ENCODE measurements around the gene NAP1L1.

Gene NAP1L1

DNA sequence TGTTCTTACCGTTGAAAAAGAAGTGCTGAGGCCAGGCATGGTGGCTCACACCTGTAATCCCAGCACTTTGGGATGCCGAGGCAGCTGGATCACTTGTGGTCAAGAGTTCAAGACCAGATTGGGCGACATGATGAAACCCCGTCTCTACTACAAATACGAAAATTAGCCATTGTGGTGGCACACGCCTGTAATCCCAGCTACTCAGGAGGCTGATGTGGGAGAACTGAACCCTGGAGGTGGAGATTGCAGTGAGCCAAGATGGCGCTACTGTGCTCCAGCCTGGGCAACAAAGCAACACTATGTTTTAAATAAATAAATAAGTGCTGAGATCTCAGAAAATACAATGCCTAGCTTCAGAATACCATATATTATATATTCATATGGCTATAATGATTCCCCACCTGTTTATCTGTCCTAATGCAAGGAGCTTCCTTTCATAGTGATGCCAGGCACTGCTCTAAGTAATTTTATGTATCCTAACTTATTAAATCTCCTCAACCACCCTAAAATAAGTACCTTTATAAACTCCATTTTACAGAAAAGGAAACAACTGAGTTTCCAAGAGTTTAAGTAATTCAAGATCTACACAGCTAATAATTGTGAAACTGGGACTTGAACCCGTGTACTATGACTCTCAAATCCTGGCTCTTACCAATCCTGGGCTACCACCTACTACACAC is 60.2 kb downstream of the NAP1L1 start:
- FAIRE-seq, result no peak
- DNase-seq (ENCODE audit: insufficient read length, low spot score), result no peak

DNA sequence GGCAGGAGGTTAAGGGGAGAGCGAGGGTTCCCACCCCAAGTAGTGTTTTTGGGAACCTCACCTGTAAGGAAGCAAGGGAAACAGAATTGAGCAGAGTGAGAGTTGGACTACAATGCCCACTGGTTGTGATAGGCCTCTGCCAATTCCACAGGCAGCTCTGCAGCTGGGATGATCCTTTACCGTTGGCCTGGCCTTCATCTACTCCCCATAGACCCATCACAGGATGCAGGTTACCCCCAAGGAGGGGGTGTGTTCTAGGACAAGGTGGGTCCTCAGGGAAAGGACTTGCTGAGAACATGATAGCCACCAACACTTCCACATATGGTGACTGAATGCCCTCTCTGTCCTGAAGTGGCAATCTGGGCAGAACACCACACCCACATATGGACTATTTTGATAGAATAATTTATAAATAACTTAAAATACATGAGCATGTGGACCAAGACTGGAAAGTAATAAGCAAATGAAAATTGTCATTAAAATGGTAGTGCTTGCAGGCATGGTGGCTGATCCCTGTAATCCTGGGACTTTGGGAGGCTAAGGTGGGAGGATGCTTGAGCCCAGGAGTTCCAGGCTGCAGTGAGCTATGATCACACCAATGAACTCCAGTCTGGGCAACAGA is 61.3 kb downstream of the NAP1L1 start:
- DNase-seq (ENCODE audit: insufficient read length, low spot score) (no peak), FAIRE-seq (no peak)

DNA sequence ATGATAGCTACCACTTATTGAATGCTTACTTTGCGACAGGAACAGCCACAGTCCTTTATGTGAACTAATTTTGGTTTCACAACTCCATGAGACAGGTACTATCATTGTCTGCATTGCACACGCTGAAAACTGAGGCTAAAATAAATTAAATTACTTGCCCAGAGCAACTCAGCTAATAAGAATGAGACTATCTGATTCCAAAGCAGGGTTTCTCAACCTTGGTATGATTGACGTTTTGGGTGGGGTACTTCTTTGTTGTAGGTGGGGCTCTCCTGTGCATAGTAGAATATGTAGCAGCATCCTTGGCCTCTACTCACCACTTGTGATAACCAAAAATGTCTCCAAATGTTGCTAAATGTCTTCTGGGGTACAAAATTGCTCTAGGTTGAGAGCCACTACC is 62.0 kb downstream of the NAP1L1 start:
- DNase-seq (ENCODE audit: insufficient read length, low spot score) (no peak), FAIRE-seq (no peak)

DNA sequence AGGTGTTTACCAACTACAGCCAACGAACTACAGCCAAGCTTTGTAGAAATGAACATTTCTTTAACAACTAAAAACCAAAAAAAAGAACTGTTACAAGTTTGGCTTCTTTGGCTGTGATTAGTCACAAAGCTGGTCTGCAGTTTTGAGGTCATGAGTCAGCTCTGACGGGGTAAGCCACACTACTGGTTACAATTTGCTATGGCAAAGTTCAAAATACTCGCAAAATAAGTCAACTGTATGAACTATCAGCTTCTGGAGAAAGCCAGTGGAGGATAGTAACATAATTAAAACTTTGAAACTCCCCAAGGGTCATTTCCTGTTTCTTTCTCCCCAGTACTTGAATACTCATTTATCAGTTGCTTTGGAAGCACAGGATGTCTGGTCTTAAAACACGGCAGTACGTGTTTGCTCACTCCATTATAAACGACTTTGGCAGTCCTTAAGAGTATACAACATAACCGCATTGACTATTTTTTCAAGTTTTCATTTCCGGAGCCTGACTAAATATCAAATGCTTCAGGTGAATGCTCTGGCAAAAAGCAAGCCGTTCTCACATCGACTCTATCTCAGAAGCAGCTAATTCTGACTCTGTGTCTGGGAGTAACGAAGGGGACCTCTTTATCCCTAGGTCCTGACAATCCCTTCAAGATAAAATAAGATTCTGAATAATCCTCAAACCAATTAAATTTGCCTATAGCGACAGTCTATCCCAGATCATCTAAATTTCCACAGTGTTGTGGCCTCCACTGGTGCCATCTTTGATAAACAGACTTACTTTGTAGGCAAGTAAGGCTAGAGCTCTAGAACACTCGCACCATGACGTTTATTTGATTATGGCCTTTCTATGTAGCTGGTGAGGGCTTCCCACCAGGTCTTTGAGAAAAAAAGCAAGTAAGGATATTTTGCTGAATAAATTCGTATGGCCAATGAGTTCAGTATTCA is 63.5 kb downstream of the NAP1L1 start:
- no peak for FAIRE-seq
- DNase-seq (ENCODE audit: insufficient read length, low spot score), result no peak

DNA sequence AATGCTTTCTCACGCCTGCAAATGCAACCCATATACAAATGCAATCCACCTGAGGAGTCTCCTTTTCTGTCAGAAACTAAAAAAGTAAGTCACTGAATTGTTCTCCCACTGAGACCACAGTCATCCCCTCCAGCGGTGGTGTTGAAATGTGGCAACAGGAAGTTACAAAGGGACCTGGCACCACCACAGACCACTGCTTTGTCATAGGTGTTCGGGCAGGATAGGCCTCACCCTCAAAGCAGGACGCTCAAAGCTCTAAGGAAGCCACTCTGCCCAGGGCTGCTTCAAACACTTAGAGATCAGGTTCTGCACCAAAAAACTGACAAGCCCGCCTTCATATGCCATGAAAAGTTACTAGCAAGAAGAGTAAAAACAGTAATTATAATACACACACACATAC is 64.2 kb downstream of the NAP1L1 start:
- FAIRE-seq (no peak), DNase-seq (ENCODE audit: insufficient read length, low spot score) (no peak)

DNA sequence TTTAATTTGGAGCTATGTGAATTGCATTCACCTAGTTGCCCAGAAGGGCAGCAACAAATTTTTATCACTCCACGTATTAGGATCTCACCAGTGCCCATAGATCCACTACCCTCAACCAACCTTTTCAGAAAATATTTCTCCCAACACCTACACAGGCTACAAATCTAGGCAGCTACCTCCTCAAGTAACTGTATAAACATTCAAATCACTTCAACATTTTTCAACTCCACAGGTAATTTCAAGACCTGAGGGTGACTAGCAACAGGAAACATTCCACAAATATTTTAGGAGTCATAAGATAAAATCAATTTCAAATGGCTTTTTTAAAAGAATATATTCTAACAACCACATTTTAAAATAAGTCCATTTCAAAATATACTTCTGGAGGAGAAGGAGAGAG is 65.8 kb downstream of the NAP1L1 start:
- DNase-seq (ENCODE audit: insufficient read length, low spot score) (no peak), FAIRE-seq (no peak)

DNA sequence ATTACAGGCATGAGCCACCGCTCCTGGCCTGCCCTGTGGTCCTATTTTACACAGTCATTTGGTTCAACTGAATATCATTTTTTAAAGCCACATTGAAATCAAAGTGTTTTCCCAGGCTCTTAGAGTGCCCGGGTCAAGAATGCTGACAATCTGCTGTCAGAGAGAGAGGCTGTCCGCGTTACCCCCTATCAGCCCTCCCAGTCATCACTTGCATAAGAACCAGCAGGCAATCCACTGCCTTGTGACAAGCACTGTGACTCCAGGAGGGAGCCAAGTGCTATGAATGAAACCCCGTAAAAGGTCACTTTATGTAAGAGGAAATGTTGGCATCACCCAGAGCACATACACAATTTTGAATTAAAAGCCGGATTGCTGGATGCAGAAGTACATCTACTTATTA is 66.4 kb downstream of the NAP1L1 start:
- FAIRE-seq (no peak), DNase-seq (ENCODE audit: insufficient read length, low spot score) (no peak)

DNA sequence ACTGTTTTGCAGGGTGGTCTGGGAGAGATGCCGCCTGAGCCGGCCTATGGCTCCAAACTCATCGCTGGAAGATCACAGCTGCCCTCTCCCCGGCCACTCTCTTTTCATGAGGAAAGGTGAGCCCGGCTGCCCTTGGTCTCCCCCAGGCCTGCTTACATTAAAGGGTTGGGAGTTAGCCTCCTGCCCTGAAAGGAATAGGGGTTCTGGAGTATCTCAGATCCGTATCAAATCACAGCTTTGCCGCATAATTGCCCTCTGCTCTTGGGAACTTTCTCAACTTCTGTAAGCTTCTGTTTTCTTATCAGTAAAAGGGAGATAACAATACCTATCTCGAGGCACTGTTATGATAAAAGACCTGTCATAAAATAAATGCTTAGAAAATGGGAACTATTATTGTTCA is 70.5 kb downstream of the NAP1L1 start:
- DNase-seq (ENCODE audit: insufficient read length, low spot score) (no peak), FAIRE-seq (no peak)

DNA sequence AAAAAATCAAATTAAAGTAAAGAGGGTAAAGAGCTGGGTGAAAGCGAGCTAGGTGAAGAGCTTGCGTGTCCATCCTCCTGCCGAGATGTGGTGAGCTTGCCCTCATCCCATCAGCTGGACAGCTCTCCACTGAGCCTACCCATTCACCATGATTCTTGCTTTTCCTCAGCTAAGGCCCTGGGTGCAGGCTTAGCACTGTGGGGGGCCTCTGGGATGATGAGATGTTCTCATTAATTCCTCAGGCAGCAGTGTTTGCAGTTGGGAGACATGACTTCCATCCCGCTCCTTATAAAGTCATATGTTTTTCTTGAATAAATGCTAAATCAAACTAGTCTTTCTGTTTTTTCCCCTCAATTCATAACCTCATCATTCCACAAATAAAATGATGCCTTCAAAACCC is 70.9 kb downstream of the NAP1L1 start:
- no peak for FAIRE-seq
- no peak for DNase-seq (ENCODE audit: insufficient read length, low spot score)

DNA sequence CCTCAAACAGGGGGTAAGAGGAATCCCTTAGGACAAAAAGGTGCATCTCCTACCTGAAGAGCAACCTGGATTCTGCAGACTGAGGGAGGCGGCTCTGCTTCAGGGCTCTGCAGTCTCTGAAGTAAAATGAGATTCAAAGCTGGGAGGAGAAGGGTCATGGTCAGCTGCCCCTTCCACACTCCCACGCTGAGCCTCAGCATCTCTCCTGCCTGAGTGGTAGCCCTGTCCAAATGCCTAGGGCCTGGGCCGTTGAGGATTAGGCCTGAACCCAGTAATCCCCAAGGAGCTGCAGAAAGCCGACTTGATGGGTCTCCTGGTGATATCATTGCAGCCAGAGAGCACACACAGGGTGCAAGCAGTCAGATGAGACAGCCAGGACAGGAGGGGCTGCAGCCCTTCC is 71.8 kb downstream of the NAP1L1 start:
- FAIRE-seq (no peak), DNase-seq (ENCODE audit: insufficient read length, low spot score) (no peak)

DNA sequence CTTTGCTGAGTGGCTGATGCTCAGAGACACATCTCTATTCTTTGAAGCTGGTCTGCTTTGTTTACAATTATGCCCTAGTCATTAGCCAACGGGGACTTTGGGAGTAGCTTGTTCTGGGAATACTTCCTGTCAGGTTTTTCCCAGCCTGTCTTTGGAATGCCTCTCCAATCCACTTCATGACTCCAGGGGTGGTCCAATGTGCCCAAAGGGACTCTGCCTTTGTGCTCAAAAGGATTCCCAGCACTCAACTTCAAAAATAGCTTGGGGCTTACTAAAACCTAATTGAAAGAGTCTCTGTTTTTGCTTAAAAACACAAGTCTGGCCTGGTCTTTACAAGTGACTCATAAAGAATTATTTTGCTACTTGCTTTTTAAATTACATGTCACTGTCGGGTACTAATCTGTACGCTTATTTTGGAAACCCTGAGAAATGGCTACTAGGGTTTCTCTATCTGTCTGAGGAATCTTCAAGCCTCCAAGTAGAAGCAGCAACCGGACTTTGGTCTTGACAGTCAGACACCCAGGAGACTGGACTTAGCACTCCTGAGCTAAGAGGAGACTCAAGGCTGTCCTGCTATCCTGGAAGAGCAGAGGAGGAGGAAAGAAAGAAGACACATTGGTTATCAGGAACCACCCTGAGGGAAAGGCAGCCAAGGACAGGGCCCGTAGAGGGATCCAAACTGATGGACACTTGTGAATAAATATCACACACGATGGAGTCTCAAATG is 73.6 kb downstream of the NAP1L1 start:
- FAIRE-seq (no peak), DNase-seq (ENCODE audit: insufficient read length, low spot score) (no peak)

DNA sequence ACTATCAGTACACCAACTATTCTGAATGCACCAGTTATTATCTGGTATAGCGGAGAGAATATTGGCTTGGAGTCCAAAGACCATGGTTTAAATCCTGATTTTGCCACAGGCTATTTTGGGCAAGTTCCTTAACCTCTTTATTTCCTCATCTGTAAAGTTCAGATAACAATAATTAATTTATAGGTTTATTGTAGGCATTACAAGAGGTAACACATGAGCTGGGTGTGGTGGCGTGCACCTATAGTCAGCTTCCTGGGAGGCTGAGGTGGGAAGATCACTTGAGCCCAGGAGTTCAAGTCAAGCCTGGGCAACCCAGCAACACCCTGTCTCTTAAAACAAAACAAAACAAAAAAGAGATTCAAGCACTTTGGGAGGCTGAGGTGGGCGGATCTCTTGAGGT is 76.1 kb downstream of the NAP1L1 start:
- no peak for FAIRE-seq

DNA sequence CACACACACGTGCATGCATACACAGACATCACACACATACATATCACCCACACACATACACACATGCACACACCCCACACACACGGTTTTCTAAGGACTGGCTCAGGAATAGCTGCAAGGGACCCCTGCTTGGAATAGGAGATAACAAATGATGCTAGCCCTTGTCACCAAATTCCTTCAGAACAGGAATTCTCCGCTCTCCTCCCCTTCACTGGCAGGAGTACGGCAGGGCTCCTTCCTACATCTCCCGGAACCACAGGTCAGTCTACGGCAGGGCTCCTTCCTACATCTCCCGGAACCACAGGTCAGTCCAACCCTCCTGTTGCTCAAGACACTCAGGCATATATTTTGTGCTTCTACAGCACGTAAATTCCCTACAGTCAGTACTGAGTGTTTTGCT is 76.8 kb downstream of the NAP1L1 start:
- DNase-seq (ENCODE audit: insufficient read length, low spot score) (no peak), FAIRE-seq (no peak)

More for the DNA sequence above, 76.1 kb downstream of the NAP1L1 start:
- DNase-seq (ENCODE audit: insufficient read length, low spot score), result no peak

DNA sequence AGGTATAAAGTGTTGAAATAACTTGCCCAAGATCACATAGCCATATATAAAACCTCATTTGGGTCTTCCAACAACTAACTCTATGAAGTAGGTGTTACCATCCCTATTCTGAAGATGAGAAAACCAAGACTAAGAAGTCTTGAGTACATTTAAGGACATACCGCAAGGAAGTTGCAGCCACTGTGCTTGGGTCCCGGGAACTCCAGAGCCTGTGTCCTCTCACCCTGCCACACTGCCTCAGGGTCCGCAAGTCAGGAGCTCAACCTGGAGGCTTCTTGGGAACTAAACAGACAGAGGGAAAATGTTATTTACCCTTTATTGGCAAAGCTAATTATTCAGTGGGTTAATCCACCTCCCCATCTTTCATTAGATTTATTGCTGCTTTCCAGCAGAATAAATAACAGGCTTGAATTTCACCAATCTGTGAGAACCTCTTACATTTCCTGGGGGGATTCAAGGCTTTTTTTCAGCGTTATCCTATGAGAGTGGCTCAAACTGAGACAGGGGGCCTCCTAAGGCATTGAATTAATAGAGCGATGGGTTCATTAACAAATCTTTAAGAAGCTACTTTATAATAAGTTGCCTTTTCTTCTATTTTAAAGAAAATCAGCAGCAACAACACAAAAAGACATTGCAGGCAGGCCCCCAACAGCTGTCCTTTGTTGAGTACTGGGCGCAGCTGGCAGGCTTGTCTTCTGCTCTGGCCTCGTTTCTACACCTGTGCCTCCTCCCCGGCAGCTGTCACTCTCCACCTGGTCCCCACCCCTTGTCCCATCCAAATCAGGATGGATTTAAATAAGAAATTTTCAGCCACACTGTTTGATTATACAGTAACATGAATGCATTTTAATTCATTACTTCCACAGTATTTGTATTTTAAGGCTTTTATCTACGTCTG is 78.2 kb downstream of the NAP1L1 start:
- DNase-seq (ENCODE audit: insufficient read length, low spot score), result no peak
- no peak for FAIRE-seq

DNA sequence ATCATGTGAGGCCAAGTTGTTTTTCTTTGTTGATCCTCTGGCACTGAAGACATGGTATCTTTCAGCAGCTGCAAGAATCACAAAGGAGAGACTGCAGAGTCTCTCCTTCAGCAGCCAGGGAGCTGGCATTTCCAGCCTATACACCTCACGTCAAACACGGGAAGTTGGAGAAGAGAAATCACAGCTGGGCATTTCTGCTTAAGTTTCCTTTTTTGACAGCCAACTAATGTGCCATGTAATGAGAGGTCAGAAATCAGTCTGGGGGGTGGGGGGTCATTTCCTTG is 81.2 kb downstream of the NAP1L1 start:
- DNase-seq (ENCODE audit: insufficient read length, low spot score) (no peak), FAIRE-seq (no peak)

DNA sequence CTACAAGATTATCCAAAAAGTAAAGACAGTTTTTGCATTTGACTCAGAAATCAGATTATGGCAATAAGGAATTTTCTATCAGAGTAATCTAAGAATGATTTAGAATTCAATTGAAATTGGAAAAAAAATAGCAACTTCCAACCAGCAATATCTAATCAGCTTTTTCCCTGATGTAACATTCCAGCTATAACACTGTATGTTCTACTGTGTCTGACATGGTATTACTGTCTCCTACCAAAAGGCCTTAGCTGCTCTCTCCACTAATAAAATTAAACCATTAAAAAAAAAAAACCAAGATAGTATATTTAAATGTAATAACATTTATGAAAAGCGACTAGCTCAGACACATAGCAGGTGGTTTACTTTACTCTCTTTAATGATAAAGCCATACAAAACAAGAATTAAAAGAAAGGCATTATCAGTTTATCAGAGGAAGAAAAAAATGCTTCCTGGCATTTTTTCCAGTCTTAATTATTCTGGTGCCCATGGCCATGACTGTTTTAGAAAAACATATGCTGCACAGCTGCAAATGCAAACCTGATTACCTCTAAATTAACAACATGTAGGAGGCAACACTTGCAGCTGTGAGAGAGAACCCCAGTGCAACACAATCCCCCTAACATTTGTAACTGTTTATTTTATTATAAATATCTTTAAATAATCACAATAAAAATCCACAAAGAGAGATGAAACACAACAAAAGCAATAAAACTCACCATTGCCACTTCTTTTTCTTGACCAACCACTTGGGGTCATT is 81.7 kb downstream of the NAP1L1 start:
- DNase-seq (ENCODE audit: insufficient read length, low spot score) (no peak), FAIRE-seq (no peak)

DNA sequence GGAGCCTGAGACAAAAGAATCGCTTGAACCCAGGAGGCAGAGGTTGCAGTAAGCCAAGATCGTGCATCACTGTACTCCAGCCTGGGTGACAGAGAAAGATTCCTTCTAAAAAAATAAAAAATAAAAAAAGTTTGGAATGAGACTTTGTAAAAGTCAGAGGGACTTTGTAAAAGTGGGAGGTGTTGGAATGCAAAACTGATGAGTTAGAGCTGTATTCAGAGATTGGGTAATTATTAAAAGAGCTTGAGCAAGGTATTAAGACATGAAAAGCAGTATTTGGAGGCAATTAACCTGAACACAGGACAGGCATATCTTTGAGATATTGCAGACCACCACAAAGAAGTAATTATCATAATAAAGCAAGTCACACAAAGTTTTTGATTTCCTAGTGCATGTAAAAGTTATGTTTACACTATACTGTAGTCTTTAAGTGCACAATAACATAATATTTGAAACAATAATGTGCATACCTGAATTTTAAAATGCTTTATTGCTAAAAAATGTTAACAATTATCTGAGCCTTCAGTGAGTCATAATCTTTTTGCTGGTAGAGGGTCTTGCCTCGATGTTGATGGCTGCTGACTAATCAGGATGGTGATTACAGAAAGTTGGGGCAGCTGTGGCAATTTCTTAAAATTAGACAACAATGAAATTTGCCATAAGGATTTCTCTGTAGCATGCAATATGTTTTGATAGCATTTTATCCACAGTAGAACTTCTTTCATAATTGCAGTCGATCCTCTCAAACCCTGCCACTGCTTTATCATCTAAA is 86.0 kb downstream of the NAP1L1 start:
- DNase-seq (ENCODE audit: insufficient read length, low spot score) (no peak), FAIRE-seq (no peak)

DNA sequence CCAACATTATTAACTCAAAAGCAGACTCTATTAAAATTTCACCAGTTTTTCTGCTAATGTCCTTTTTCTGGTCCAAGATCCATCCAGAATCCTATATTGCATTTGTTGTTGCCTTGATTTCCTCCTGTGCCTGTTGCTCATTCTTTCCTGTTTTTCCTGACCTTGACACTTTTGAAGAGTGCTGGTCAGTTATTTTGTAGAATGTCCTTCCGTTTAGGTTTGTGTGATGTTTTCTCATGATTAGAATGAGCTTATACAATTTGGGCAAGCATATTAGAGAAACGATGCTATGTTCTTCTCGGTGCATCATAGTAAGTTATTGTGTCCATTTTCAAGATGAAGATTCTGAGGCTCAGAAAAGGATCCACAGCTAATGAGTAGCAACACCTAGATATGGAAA is 86.8 kb downstream of the NAP1L1 start:
- FAIRE-seq (no peak), DNase-seq (ENCODE audit: insufficient read length, low spot score) (no peak)
